Fibroblast of skin of right biceps (primary cell): Measurements from ENCODE around the gene C6orf62.
A peak's percentile ranks its signal among the peaks of the same experiment; 100 is the strongest.
"Not testable (repeated sequence)": the region's sequence is repeated elsewhere in the genome, so short reads cannot be mapped to it uniquely, and the experiment has no call there.

ENCODE experiments used
- DNase-seq: peaks from one replicate; pipeline ENCODE4 v3.0.0-alpha.2; 2013

The C6orf62 gene

GRCh38 chr6:24742216-24742738 is 23.3 kb upstream of the C6orf62 start:
- DNase-seq: no peak

- peak; percentile 19 for DNase-seq
These were observed 21.9 kb upstream of the C6orf62 start for GRCh38 chr6:24740861-24741260.

- no peak for DNase-seq
These were observed 19.8 kb upstream of the C6orf62 start for GRCh38 chr6:24738741-24739140.

GRCh38 chr6:24734710-24735109 is 15.8 kb upstream of the C6orf62 start:
- DNase-seq: not testable (repeated sequence)

- DNase-seq: no peak
These were observed 15.2 kb upstream of the C6orf62 start for GRCh38 chr6:24734166-24734565.

- DNase-seq: not testable (repeated sequence)
These were observed 12.6 kb upstream of the C6orf62 start for GRCh38 chr6:24731456-24732134.

GRCh38 chr6:24730653-24731052 is 11.7 kb upstream of the C6orf62 start:
- not testable (repeated sequence) for DNase-seq

GRCh38 chr6:24723270-24723669 is 4.3 kb upstream of the C6orf62 start:
- no peak for DNase-seq

- DNase-seq: no peak
These were observed 2.7 kb upstream of the C6orf62 start for GRCh38 chr6:24721461-24722215.

GRCh38 chr6:24720604-24721460 is 1.9 kb upstream of the C6orf62 start:
- peak; percentile 100 for DNase-seq

GRCh38 chr6:24720131-24720603 is 1.2 kb upstream of the C6orf62 start:
- DNase-seq: peak; percentile 64

- no peak for DNase-seq
These were observed 367 bp downstream of the C6orf62 start for GRCh38 chr6:24718449-24719124.

- not testable (repeated sequence) for DNase-seq
These were observed 2.3 kb downstream of the C6orf62 start for GRCh38 chr6:24716602-24717148.

GRCh38 chr6:24710519-24711303 is 8.2 kb downstream of the C6orf62 start:
- no peak for DNase-seq

GRCh38 chr6:24709014-24709711 is 9.8 kb downstream of the C6orf62 start:
- no peak for DNase-seq

- no peak for DNase-seq
These were observed 10.3 kb downstream of the C6orf62 start for GRCh38 chr6:24708612-24709011.

- DNase-seq: no peak
These were observed 14.5 kb downstream of the C6orf62 start for GRCh38 chr6:24704468-24704867.

- DNase-seq: no peak
These were observed 16.2 kb downstream of the C6orf62 start for GRCh38 chr6:24702720-24703282.

GRCh38 chr6:24699521-24700359 is 19.2 kb downstream of the C6orf62 start:
- DNase-seq: no peak
